Measurements from ENCODE around the gene CD58. TPM values are rescaled to one million over a fixed set of nuclear protein-coding genes. Genes with fewer than 3 reads are reported as not detected.

Gene CD58
- total RNA-seq, 2 experiments from 2014 or later = 11.1 to 12.7 TPM

DNA sequence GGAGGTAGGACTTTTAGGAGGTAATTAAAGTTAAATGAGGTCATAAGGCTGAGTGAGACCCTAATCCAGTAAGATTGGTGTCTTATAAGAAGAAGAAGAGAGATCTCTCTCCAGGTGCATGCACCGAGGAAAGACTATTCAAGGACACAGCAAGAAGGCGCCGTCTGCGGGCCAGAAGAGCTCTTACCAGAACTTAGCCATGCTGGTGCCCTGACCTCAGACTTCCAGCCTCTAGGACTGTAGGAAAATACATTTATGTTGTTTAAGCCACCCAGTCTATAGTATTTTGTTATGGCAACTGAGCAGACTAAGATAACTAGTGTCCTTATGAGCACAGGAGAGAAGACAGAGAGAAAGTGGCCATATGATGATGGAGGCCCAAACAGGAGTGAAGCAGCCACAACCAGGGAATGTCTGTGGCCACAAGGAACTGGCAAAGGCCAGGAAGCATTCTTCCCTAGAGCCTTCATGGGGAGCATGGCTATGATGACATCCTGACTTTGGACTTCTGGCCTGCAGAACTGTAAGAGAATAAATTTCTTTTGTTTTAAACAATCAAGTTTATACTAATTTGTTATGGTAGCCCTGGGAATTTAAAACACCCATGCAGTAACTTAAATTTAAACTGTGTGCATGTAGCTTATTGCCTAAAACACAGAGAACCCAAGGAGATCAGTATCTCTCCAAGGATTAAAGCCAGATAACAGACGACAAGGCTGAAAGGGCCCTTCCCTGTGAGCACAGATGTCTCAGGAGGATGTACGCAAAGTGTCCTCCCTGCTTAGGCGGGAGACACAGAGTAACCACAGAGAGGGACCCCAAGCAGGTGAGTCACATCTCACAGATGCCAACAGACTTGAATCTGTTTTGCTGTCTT, 9.9 kb upstream of the CD58 start:
- CTCF ChIA-PET = interaction anchor here (1.5 to 3.0 kb wide), 2 partner anchors 15 to 144 kb away, joined by 4 to 15 read pairs; no protein-coding TSS in a partner anchor

DNA sequence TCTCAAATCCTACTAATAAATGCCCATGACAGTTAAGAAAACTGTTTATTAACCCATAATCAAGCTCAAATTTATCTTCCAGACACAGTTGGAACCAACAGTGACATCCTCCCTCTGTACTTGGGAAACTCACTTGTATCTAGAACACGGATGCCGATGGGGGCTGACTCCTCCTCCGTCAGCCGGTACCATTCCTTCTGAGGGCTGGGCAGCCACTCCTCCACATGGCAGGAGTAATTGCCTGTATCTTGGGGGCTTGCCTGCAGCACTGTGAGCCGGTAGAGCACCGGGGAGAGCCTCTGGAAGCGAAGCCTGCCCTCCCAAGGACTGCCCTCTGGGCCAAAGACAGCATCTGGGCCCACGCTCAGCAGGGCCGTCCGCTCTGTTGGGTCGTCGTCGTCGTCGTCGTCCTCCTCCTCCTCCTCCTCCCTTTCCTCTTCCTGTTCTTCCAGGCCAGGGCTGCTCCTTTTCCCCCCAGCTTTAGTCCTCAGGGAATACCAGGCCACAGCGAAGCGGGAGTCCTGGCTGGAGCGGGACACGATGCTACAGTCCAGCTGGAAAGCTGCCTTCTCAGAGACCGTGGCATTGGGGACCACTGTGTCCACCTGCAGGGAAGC, 8.5 kb upstream of the CD58 start:
- DNase-seq (no peak), ATAC-seq (no peak)
- no peak overlapping the region for H3K27ac Mint-ChIP-seq
- ChIA-PET CTCF (interaction anchor here (1.1 to 3.0 kb wide), 2 partner anchors 9 to 16 kb away, joined by 3 to 15 read pairs; no protein-coding TSS in a partner anchor), POLR2A (no interaction called here)
- TF ChIP-seq, protein P1, sequence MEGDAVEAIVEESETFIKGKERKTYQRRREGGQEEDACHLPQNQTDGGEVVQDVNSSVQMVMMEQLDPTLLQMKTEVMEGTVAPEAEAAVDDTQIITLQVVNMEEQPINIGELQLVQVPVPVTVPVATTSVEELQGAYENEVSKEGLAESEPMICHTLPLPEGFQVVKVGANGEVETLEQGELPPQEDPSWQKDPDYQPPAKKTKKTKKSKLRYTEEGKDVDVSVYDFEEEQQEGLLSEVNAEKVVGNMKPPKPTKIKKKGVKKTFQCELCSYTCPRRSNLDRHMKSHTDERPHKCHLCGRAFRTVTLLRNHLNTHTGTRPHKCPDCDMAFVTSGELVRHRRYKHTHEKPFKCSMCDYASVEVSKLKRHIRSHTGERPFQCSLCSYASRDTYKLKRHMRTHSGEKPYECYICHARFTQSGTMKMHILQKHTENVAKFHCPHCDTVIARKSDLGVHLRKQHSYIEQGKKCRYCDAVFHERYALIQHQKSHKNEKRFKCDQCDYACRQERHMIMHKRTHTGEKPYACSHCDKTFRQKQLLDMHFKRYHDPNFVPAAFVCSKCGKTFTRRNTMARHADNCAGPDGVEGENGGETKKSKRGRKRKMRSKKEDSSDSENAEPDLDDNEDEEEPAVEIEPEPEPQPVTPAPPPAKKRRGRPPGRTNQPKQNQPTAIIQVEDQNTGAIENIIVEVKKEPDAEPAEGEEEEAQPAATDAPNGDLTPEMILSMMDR (IDR thresholded peaks at IDR 0.05) = no peak
- no peak overlapping the region for H3K4me3 Mint-ChIP-seq
- intact Hi-C loops (cut with micrococcal nuclease) = no loop called here
- no peaks in the 10 kb centered on the region for H3K9me3 Mint-ChIP-seq
- peaks cover 1% of the 10 kb centered on the region for H3K27me3 Mint-ChIP-seq
- peaks cover 6% of the 10 kb centered on the region for H3K4me1 Mint-ChIP-seq (ENCODE audit: low read depth)
- no peaks in the 10 kb centered on the region for H3K36me3 Mint-ChIP-seq (ENCODE audit: low read depth)

More for the DNA sequence above, 9.9 kb upstream of the CD58 start:
- DNase-seq = no peak
- TF ChIP-seq, protein P1 (IDR thresholded peaks at IDR 0.05) = no peak
- H3K4me3 Mint-ChIP-seq = no peak overlapping the region
- intact Hi-C loops (cut with micrococcal nuclease) = no loop called here
- no peaks in the 10 kb centered on the region for H3K9me3 Mint-ChIP-seq
- H3K27ac Mint-ChIP-seq = no peak overlapping the region
- no peaks in the 10 kb centered on the region for H3K4me1 Mint-ChIP-seq (ENCODE audit: low read depth)
- peaks cover under 1% of the 10 kb centered on the region for H3K27me3 Mint-ChIP-seq
- H3K36me3 Mint-ChIP-seq (ENCODE audit: low read depth) = no peaks in the 10 kb centered on the region
- POLR2A ChIA-PET = no interaction called here
- ATAC-seq = no peak

DNA sequence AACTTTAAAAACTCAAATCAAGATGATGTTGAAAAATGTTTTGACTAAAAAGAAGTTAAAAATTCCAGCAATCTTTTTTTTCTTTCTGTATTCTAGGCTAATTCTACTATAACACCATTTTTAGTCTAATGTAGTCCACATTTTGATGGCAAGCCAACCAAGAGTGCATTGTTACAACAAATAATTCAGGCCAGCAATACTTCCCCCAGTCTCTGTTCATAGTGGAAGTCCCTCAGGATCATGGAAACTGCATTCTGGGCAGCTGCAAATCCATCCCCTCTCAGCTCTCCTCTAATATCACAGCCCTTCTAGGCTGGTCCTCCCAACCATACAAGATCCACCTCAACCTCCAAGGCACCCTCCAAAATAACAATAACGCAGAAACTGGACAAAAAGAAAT, 7.8 kb upstream of the CD58 start:
- CTCF ChIA-PET = interaction anchor here (3.0 kb wide), 1 partner anchor 17 kb away, joined by 15 read pairs; no protein-coding TSS in a partner anchor
- POLR2A ChIA-PET = no interaction called here
- DNase-seq (no peak), ATAC-seq (no peak)
- peaks cover 11% of the 10 kb centered on the region for H3K4me1 Mint-ChIP-seq (ENCODE audit: low read depth)
- intact Hi-C loops (cut with micrococcal nuclease) = no loop called here
- H3K4me3 Mint-ChIP-seq = no peak overlapping the region
- peaks cover 4% of the 10 kb centered on the region for H3K27me3 Mint-ChIP-seq
- TF ChIP-seq, protein P1 (IDR thresholded peaks at IDR 0.05) = no peak
- H3K27ac Mint-ChIP-seq = no peak overlapping the region
- no peaks in the 10 kb centered on the region for H3K9me3 Mint-ChIP-seq
- H3K36me3 Mint-ChIP-seq (ENCODE audit: low read depth) = no peaks in the 10 kb centered on the region

DNA sequence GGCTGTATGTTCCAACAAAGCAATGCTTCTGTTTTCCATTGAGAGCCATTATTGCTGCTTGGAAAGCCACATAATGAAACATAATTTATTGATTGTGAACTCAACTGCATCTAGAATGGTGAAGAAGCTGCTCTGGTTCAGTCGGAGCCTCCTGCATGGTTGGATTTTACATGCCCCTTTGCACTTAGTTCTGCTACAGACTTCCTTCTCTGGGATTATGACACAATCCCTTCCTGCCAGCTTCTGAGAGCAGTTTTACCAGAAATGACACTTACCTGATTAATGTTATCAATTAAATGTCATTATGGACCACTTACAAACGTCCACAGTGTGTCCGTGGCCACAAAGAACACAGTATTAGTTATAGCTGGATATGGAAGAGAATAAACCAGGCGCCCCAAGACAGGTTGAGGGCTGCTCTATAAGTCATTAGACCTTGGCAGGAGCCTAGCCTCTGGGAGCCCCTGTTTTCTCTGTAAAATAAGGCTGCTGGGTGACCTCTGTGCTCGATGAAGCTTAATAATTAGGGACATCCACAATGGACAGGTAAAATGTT, 7.0 kb upstream of the CD58 start:
- H3K9me3 Mint-ChIP-seq = no peaks in the 10 kb centered on the region
- peaks cover 11% of the 10 kb centered on the region for H3K4me1 Mint-ChIP-seq (ENCODE audit: low read depth)
- TF ChIP-seq, protein P1 (IDR thresholded peaks at IDR 0.05) = no peak
- ATAC-seq (no peak), DNase-seq (no peak)
- peaks cover 4% of the 10 kb centered on the region for H3K27me3 Mint-ChIP-seq
- H3K36me3 Mint-ChIP-seq (ENCODE audit: low read depth) = no peaks in the 10 kb centered on the region
- POLR2A ChIA-PET = interaction anchor here (1.2 kb wide), 1 partner anchor 482 kb away, joined by 4 read pairs; the partner anchor contains the start of gene TTF2
- intact Hi-C loops (cut with micrococcal nuclease) = no loop called here
- CTCF ChIA-PET = interaction anchor here (0.8 kb wide), 1 partner anchor 95 kb away, joined by 3 read pairs; no protein-coding TSS in a partner anchor
- H3K27ac Mint-ChIP-seq = no peak overlapping the region
- H3K4me3 Mint-ChIP-seq = no peak overlapping the region
